WTC11 (cell line): Measurements from ENCODE around the gene ATG9B. TPM values are rescaled to one million over a fixed set of nuclear protein-coding genes. Genes with fewer than 3 reads are reported as not detected.

ENCODE experiments used
- CREB1 ChIP-seq: sonication (generic); formaldehyde crosslinking; IDR thresholded peaks from 2 replicates; pipeline ENCODE4 v1.8.0; 2023; ENCODE audit warnings: mild to moderate bottlenecking, missing genetic modification reagents
- ERG ChIP-seq: fragments of 250-450 bp; sonication (Bioruptor Pico); IDR thresholded peaks from 2 replicates; pipeline ENCODE4 v1.8.0; 2021; ENCODE audit warnings: mild to moderate bottlenecking
- ETV6 ChIP-seq: sonication (generic); formaldehyde crosslinking; IDR thresholded peaks from 2 replicates; pipeline ENCODE4 v1.8.1; 2022; ENCODE audit warnings: mild to moderate bottlenecking, missing genetic modification reagents
- GTF2I ChIP-seq: fragments of 250-450 bp; sonication (Bioruptor Pico); conservative IDR thresholded peaks from 2 replicates; pipeline ENCODE4 v1.4.0; 2021; ENCODE audit warnings: mild to moderate bottlenecking
- HMGA2 ChIP-seq: fragments of 250-450 bp; sonication (Bioruptor Pico); IDR thresholded peaks from 2 replicates; pipeline ENCODE4 v1.4.0; 2021; ENCODE audit warnings: mild to moderate bottlenecking, moderate library complexity
- JAZF1 ChIP-seq: fragments of 250-450 bp; sonication (Bioruptor Pico); IDR thresholded peaks from 2 replicates; pipeline ENCODE4 v1.9.0; 2021; ENCODE audit warnings: moderate library complexity, mild to moderate bottlenecking, inconsistent platforms
- JUN ChIP-seq: sonication (generic); formaldehyde crosslinking; IDR thresholded peaks from 2 replicates; pipeline ENCODE4 v1.8.0; 2023; ENCODE audit warnings: mild to moderate bottlenecking, missing genetic modification reagents
- MLX ChIP-seq: sonication (generic); formaldehyde crosslinking; IDR thresholded peaks from 2 replicates; pipeline ENCODE4 v1.8.1; 2023; ENCODE audit warnings: mild to moderate bottlenecking, missing genetic modification reagents, moderate library complexity
- MXD4 ChIP-seq: fragments of 250-450 bp; sonication (Bioruptor Pico); IDR thresholded peaks from 2 replicates; pipeline ENCODE4 v1.8.0; 2021; ENCODE audit warnings: mild to moderate bottlenecking, moderate library complexity, borderline replicate concordance
- MYBL2 ChIP-seq: sonication (generic); formaldehyde crosslinking; IDR thresholded peaks from 2 replicates; pipeline ENCODE4 v1.8.1; 2023; ENCODE audit warnings: mild to moderate bottlenecking, moderate library complexity, missing genetic modification reagents
- NFE2L1 ChIP-seq: sonication (generic); formaldehyde crosslinking; IDR thresholded peaks from 2 replicates; pipeline ENCODE4 v1.8.1; 2023; ENCODE audit warnings: missing genetic modification reagents
- NR3C1 ChIP-seq: sonication (generic); formaldehyde crosslinking; conservative IDR thresholded peaks from 2 replicates; pipeline ENCODE4 v1.8.1; 2023; ENCODE audit warnings: low read depth, mild to moderate bottlenecking, missing genetic modification reagents
- RORB ChIP-seq: fragments of 250-450 bp; sonication (Bioruptor Pico); IDR thresholded peaks from 2 replicates; pipeline ENCODE4 v1.9.0; 2021; ENCODE audit warnings: mild to moderate bottlenecking
- SMAD4 ChIP-seq: sonication (generic); formaldehyde crosslinking; IDR thresholded peaks from 2 replicates; pipeline ENCODE4 v1.8.0; 2022; ENCODE audit warnings: mild to moderate bottlenecking, missing genetic modification reagents
- TEAD4 ChIP-seq: sonication (generic); formaldehyde crosslinking; IDR thresholded peaks from 2 replicates; pipeline ENCODE4 v1.8.0; 2022; ENCODE audit warnings: mild to moderate bottlenecking, missing genetic modification reagents
- ZMAT4 ChIP-seq: fragments of 250-450 bp; sonication (Bioruptor Pico); IDR thresholded peaks from 2 replicates; pipeline ENCODE4 v1.9.0; 2021; ENCODE audit warnings: mild to moderate bottlenecking
- ZNF138 ChIP-seq: sonication (generic); formaldehyde crosslinking; conservative IDR thresholded peaks from 2 replicates; pipeline ENCODE4 v1.8.1; 2022; ENCODE audit warnings: mild to moderate bottlenecking, moderate library complexity, missing genetic modification reagents
- ZNF232 ChIP-seq: sonication (generic); formaldehyde crosslinking; IDR thresholded peaks from 2 replicates; pipeline ENCODE4 v1.8.0; 2022; ENCODE audit warnings: mild to moderate bottlenecking, missing genetic modification reagents
- ZNF281 ChIP-seq: sonication (generic); formaldehyde crosslinking; IDR thresholded peaks from 2 replicates; pipeline ENCODE4 v1.8.0; 2023; ENCODE audit warnings: mild to moderate bottlenecking, missing genetic modification reagents
- ZNF317 ChIP-seq: sonication (generic); formaldehyde crosslinking; IDR thresholded peaks from 2 replicates; pipeline ENCODE4 v1.8.1; 2023; ENCODE audit warnings: low read depth, mild to moderate bottlenecking, moderate library complexity, missing genetic modification reagents, borderline replicate concordance
- ZNF512 ChIP-seq: sonication (generic); formaldehyde crosslinking; IDR thresholded peaks from 2 replicates; pipeline ENCODE4 v1.8.1; 2022; ENCODE audit warnings: missing genetic modification reagents, borderline replicate concordance
- ZNF532 ChIP-seq: fragments of 250-450 bp; sonication (Bioruptor Pico); IDR thresholded peaks from 2 replicates; pipeline ENCODE4 v1.9.0; 2021; ENCODE audit warnings: mild to moderate bottlenecking, borderline replicate concordance
- total RNA-seq: library from RNA; stranded (reverse); gene quantifications from 3 replicates; pipeline ENCODE4 v1.2.3, GENCODE V29; 2021
- TF ChIP-seq, protein P1 (sequence below): sonication (generic); formaldehyde crosslinking; IDR thresholded peaks from 2 replicates; pipeline ENCODE4 v1.8.1; 2023; ENCODE audit warnings: mild to moderate bottlenecking, missing genetic modification reagents, moderate library complexity
- TF ChIP-seq, protein P2 (sequence below): fragments of 250-450 bp; sonication (Bioruptor Pico); IDR thresholded peaks from 2 replicates; pipeline ENCODE4 v1.9.0; 2021; ENCODE audit warnings: mild to moderate bottlenecking

Gene ATG9B
- total RNA-seq, 1 experiment from 2014 or later = 2.4 TPM

GRCh38 chr7:151018421-151019129 is 5.7 kb downstream of the ATG9B start (continued):
- TF ChIP-seq, protein P1, sequence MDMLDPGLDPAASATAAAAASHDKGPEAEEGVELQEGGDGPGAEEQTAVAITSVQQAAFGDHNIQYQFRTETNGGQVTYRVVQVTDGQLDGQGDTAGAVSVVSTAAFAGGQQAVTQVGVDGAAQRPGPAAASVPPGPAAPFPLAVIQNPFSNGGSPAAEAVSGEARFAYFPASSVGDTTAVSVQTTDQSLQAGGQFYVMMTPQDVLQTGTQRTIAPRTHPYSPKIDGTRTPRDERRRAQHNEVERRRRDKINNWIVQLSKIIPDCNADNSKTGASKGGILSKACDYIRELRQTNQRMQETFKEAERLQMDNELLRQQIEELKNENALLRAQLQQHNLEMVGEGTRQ (CRISPR knock-in tag) = peak; percentile 60
- peak; percentile 80 for TF ChIP-seq ZNF317 (CRISPR knock-in tag)
- no peak for TF ChIP-seq NR3C1 (CRISPR knock-in tag)
- no peak for TF ChIP-seq JAZF1 (CRISPR knock-in tag)
- TF ChIP-seq ZNF532 = peak; percentile 79; the same call in 1 of the 2 replicates
- peak; percentile 83; the same call in 1 of the 2 replicates for TF ChIP-seq TEAD4
- peak; percentile 99 for TF ChIP-seq ZNF232 (CRISPR knock-in tag)
- TF ChIP-seq, protein P2, sequence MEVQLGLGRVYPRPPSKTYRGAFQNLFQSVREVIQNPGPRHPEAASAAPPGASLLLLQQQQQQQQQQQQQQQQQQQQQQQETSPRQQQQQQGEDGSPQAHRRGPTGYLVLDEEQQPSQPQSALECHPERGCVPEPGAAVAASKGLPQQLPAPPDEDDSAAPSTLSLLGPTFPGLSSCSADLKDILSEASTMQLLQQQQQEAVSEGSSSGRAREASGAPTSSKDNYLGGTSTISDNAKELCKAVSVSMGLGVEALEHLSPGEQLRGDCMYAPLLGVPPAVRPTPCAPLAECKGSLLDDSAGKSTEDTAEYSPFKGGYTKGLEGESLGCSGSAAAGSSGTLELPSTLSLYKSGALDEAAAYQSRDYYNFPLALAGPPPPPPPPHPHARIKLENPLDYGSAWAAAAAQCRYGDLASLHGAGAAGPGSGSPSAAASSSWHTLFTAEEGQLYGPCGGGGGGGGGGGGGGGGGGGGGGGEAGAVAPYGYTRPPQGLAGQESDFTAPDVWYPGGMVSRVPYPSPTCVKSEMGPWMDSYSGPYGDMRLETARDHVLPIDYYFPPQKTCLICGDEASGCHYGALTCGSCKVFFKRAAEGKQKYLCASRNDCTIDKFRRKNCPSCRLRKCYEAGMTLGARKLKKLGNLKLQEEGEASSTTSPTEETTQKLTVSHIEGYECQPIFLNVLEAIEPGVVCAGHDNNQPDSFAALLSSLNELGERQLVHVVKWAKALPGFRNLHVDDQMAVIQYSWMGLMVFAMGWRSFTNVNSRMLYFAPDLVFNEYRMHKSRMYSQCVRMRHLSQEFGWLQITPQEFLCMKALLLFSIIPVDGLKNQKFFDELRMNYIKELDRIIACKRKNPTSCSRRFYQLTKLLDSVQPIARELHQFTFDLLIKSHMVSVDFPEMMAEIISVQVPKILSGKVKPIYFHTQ (CRISPR knock-in tag) = no peak
- peak; percentile 98 for TF ChIP-seq JUN (CRISPR knock-in tag)
- no peak; the same call in 1 of the 2 replicates for TF ChIP-seq ERG (CRISPR knock-in tag)
- peak; percentile 96 for TF ChIP-seq CREB1 (CRISPR knock-in tag)
- no peak for TF ChIP-seq GTF2I (CRISPR knock-in tag)
- peak; percentile 99 for TF ChIP-seq ZNF281 (CRISPR knock-in tag)
- TF ChIP-seq SMAD4 = peak; percentile 93
- peak; percentile 99 for TF ChIP-seq NFE2L1 (CRISPR knock-in tag)
- TF ChIP-seq MYBL2 (CRISPR knock-in tag) = peak; percentile 98
- TF ChIP-seq ZMAT4 (CRISPR knock-in tag) = no peak
- 0 out of 2 replicates have a peak, but pooled peaks have one; percentile 74 for TF ChIP-seq ZNF512 (CRISPR knock-in tag)
- peak; percentile 100 for TF ChIP-seq ETV6 (CRISPR knock-in tag)
- no peak for TF ChIP-seq MXD4 (CRISPR knock-in tag)
- no peak for TF ChIP-seq RORB (CRISPR knock-in tag)
- TF ChIP-seq ZNF138 (CRISPR knock-in tag) = no peak
- TF ChIP-seq MLX (CRISPR knock-in tag) = peak; percentile 89
- no peak for TF ChIP-seq HMGA2
